ENCODE results near the gene COX11. TPM values are rescaled to one million over a fixed set of nuclear protein-coding genes. Genes with fewer than 3 reads are reported as not detected.

COX11 gene
- total and polyA plus RNA-seq, 2 donors (not counting 1 experiment from before 2014, with no cell fraction given): 33.6 to 62.3 TPM

GRCh38 chr17:54927525-54927924 is 40.9 kb downstream of the COX11 start:
- H3K79me2 ChIP-seq (ENCODE audit: control insufficient read depth, insufficient read depth, low read length): no peaks in the 10 kb centered on the region
- H3K4me2 ChIP-seq (ENCODE audit: extremely low read depth, insufficient read depth, low read length): no peak overlapping the region
- H3K27ac ChIP-seq (ENCODE audit: insufficient read depth, low read length): no peak overlapping the region
- no peak for DNase-seq (ENCODE audit: low read depth in 2 of 2)
- no peaks in the 10 kb centered on the region for H4K20me1 ChIP-seq (ENCODE audit: control insufficient read depth, extremely low read depth, insufficient read depth, low read length)
- H3K4me3 ChIP-seq (replicated peaks in 1 of 4; ENCODE audit: control extremely low read depth in 1 of 4, insufficient read depth in 1 of 4, low read depth in 3 of 4, low read length in 4 of 4): no peak overlapping the region
- H3K9me3 ChIP-seq (ENCODE audit: control insufficient read depth, insufficient read depth, low read depth, low read length): no peaks in the 10 kb centered on the region
- H3K4me1 ChIP-seq (ENCODE audit: control insufficient read depth, extremely low read depth, insufficient read depth, low read length): no peaks in the 10 kb centered on the region
- TF ChIP-seq, protein P1, sequence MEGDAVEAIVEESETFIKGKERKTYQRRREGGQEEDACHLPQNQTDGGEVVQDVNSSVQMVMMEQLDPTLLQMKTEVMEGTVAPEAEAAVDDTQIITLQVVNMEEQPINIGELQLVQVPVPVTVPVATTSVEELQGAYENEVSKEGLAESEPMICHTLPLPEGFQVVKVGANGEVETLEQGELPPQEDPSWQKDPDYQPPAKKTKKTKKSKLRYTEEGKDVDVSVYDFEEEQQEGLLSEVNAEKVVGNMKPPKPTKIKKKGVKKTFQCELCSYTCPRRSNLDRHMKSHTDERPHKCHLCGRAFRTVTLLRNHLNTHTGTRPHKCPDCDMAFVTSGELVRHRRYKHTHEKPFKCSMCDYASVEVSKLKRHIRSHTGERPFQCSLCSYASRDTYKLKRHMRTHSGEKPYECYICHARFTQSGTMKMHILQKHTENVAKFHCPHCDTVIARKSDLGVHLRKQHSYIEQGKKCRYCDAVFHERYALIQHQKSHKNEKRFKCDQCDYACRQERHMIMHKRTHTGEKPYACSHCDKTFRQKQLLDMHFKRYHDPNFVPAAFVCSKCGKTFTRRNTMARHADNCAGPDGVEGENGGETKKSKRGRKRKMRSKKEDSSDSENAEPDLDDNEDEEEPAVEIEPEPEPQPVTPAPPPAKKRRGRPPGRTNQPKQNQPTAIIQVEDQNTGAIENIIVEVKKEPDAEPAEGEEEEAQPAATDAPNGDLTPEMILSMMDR (conservative IDR thresholded peaks at IDR 0.05 in 1 of 2, IDR thresholded peaks at IDR 0.05 in 1 of 2; ENCODE audit: low read depth in 1 of 2, low read length in 2 of 2): no peak
- TF ChIP-seq EZH2 (IDR thresholded peaks at IDR 0.05; ENCODE audit: low read length, missing control alignments): no peak
- no peaks in the 10 kb centered on the region for H3K27me3 ChIP-seq (ENCODE audit: control insufficient read depth, insufficient read depth, low read length)
- H3K36me3 ChIP-seq (ENCODE audit: control insufficient read depth, insufficient read depth, low read length): no peaks in the 10 kb centered on the region
- H3K9ac ChIP-seq (ENCODE audit: insufficient read depth, low read length): no peak overlapping the region
- no peak overlapping the region for H2AFZ ChIP-seq (ENCODE audit: low read length)

GRCh38 chr17:54924405-54924804 is 44.0 kb downstream of the COX11 start:
- H3K9ac ChIP-seq (ENCODE audit: insufficient read depth, low read length): no peak overlapping the region
- H3K79me2 ChIP-seq (ENCODE audit: control insufficient read depth, insufficient read depth, low read length): no peaks in the 10 kb centered on the region
- H3K4me3 ChIP-seq (replicated peaks in 1 of 4; ENCODE audit: control extremely low read depth in 1 of 4, insufficient read depth in 1 of 4, low read depth in 3 of 4, low read length in 4 of 4): no peak overlapping the region
- DNase-seq (ENCODE audit: low read depth in 2 of 2): no peak
- no peaks in the 10 kb centered on the region for H3K27me3 ChIP-seq (ENCODE audit: control insufficient read depth, insufficient read depth, low read length)
- no peak overlapping the region for H3K4me2 ChIP-seq (ENCODE audit: extremely low read depth, insufficient read depth, low read length)
- no peaks in the 10 kb centered on the region for H3K36me3 ChIP-seq (ENCODE audit: control insufficient read depth, insufficient read depth, low read length)
- no peaks in the 10 kb centered on the region for H3K9me3 ChIP-seq (ENCODE audit: control insufficient read depth, insufficient read depth, low read depth, low read length)
- no peak overlapping the region for H2AFZ ChIP-seq (ENCODE audit: low read length)
- TF ChIP-seq, protein P1 (conservative IDR thresholded peaks at IDR 0.05 in 1 of 2, IDR thresholded peaks at IDR 0.05 in 1 of 2; ENCODE audit: low read depth in 1 of 2, low read length in 2 of 2): no peak
- no peak for TF ChIP-seq EZH2 (IDR thresholded peaks at IDR 0.05; ENCODE audit: low read length, missing control alignments)
- H3K27ac ChIP-seq (ENCODE audit: insufficient read depth, low read length): no peak overlapping the region
- no peaks in the 10 kb centered on the region for H4K20me1 ChIP-seq (ENCODE audit: control insufficient read depth, extremely low read depth, insufficient read depth, low read length)
- no peaks in the 10 kb centered on the region for H3K4me1 ChIP-seq (ENCODE audit: control insufficient read depth, extremely low read depth, insufficient read depth, low read length)

- Histone ChIP-seq H2AFZ (ENCODE audit: low read length) (no peak overlapping the region), H3K36me3 (ENCODE audit: control insufficient read depth, insufficient read depth, low read length) (no peaks in the 10 kb centered on the region), H3K4me1 (ENCODE audit: control insufficient read depth, extremely low read depth, insufficient read depth, low read length) (no peaks in the 10 kb centered on the region), H3K27me3 (ENCODE audit: control insufficient read depth, insufficient read depth, low read length) (no peaks in the 10 kb centered on the region), H3K4me3 (replicated peaks in 1 of 4; ENCODE audit: control extremely low read depth in 1 of 4, insufficient read depth in 1 of 4, low read depth in 3 of 4, low read length in 4 of 4) (no peak overlapping the region), H4K20me1 (ENCODE audit: control insufficient read depth, extremely low read depth, insufficient read depth, low read length) (no peaks in the 10 kb centered on the region), H3K27ac (ENCODE audit: insufficient read depth, low read length) (no peak overlapping the region), H3K79me2 (ENCODE audit: control insufficient read depth, insufficient read depth, low read length) (no peaks in the 10 kb centered on the region), H3K9ac (ENCODE audit: insufficient read depth, low read length) (no peak overlapping the region), H3K9me3 (ENCODE audit: control insufficient read depth, insufficient read depth, low read depth, low read length) (no peaks in the 10 kb centered on the region), H3K4me2 (ENCODE audit: extremely low read depth, insufficient read depth, low read length) (no peak overlapping the region)
- no peak for DNase-seq (ENCODE audit: low read depth in 2 of 2)
- TF ChIP-seq EZH2 (IDR thresholded peaks at IDR 0.05; ENCODE audit: low read length, missing control alignments): no peak
- TF ChIP-seq, protein P1 (conservative IDR thresholded peaks at IDR 0.05 in 1 of 2, IDR thresholded peaks at IDR 0.05 in 1 of 2; ENCODE audit: low read depth in 1 of 2, low read length in 2 of 2): no peak
Observed at GRCh38 chr17:54920819-54921218, 47.6 kb downstream of the COX11 start.

Data from fibroblast of lung (primary cell).